A549 (cell line): ENCODE results near the gene SLC6A6. TPM values are rescaled to one million over a fixed set of nuclear protein-coding genes. Genes with fewer than 3 reads are reported as not detected.

ENCODE experiments used
- ATAC-seq, 2 experiments: fragments of 200-7000 bp in 1 of 2; fragments of >200 bp in 1 of 2; cut with Nextera tagmentation in 1 of 2; cut with Tn5 transposase in 1 of 2; 3 replicates each; pipeline versions ENCODE4 v1.8.0 to v1.9.1; 2018 to 2020; ENCODE audit warnings: mild to moderate bottlenecking in 1 of 2, moderate library complexity in 1 of 2
- CTCF ChIA-PET: fragments of 300-600 bp; sonication (Branson Sonifier 250); formaldehyde crosslinking; extraction: SDS; loops from one replicate; lab custom pipeline; 2021; ENCODE audit warnings: antibody characterized with exemption, inconsistent platforms; lab: Yijun Ruan, JAX
- POLR2A ChIA-PET: fragments of 350-600 bp; formaldehyde crosslinking; extraction: SDS; loops from one replicate; lab custom pipeline; 2021; ENCODE audit warnings: antibody characterized with exemption, inconsistent platforms; lab: Yijun Ruan, JAX
- DNase-seq, 2 experiments: peaks; one replicate each; pipeline versions ENCODE4 v3.0.0 to v3.0.0-alpha.2; 2011 to 2016; ENCODE audit warnings: low read depth in 1 of 2, low spot score in 1 of 2
- FAIRE-seq: peaks from 2 replicates; lab custom pipeline; 2011; peaks lifted over from hg19 to GRCh38; lab: Jason Lieb, UNC
- H3K27ac ChIP-seq, 2 experiments: fragments of >200 bp; sonication (Bioruptor Twin); formaldehyde crosslinking; 3 replicates each; pipeline ENCODE4 v1.5.1; 2016 to 2017
- H3K4me1 ChIP-seq: fragments of >200 bp; sonication (Bioruptor Twin); formaldehyde crosslinking; 3 replicates; pipeline ENCODE4 v1.6.1; 2016
- H3K4me2 ChIP-seq: fragments of >200 bp; sonication (Bioruptor Twin); formaldehyde crosslinking; 3 replicates; pipeline ENCODE4 v1.6.1; 2016
- H3K4me3 ChIP-seq: fragments of >200 bp; sonication (Bioruptor Twin); formaldehyde crosslinking; 3 replicates; pipeline ENCODE4 v1.5.1; 2016
- H3K9me3 ChIP-seq: fragments of >200 bp; sonication (Bioruptor Twin); formaldehyde crosslinking; 3 replicates; pipeline ENCODE4 v1.6.1; 2016
- BHLHE40 ChIP-seq: IDR thresholded peaks from 2 replicates; pipeline ENCODE4 v1.6.1; 2012; ENCODE audit warnings: low read depth, low read length, inconsistent platforms
- CBX2 ChIP-seq: fragments of 200-600 bp; sonication (generic); IDR thresholded peaks from 2 replicates; pipeline ENCODE4 v1.6.1; 2016; ENCODE audit warnings: low read depth, mild to moderate bottlenecking, borderline replicate concordance
- CBX8 ChIP-seq: fragments of 200-600 bp; sonication (generic); IDR thresholded peaks from 2 replicates; pipeline ENCODE4 v1.6.1; 2016
- EHF ChIP-seq: fragments of 250-450 bp; sonication (Bioruptor Pico); IDR thresholded peaks from 2 replicates; pipeline ENCODE4 v1.5.0; 2020; ENCODE audit warnings: mild to moderate bottlenecking
- ELK1 ChIP-seq: fragments of 150-350 bp; IDR thresholded peaks from 2 replicates; pipeline ENCODE4 v1.6.1; 2014; ENCODE audit warnings: low read depth, mild to moderate bottlenecking, low read length
- ESRRA ChIP-seq: fragments of 150-350 bp; IDR thresholded peaks from 2 replicates; pipeline ENCODE4 v1.6.1; 2014; ENCODE audit warnings: mild to moderate bottlenecking, low read length, borderline replicate concordance
- HOXB5 ChIP-seq: fragments of 250-450 bp; sonication (Bioruptor Pico); IDR thresholded peaks from 2 replicates; pipeline ENCODE4 v1.5.0; 2020; ENCODE audit warnings: mild to moderate bottlenecking, moderate library complexity
- JUN ChIP-seq, 2 experiments: fragments of >200 bp; sonication (Bioruptor Twin); formaldehyde crosslinking; IDR thresholded peaks; 2 replicates in 1 of 2; 3 replicates in 1 of 2; pipeline ENCODE4 v1.6.1; 2016 to 2017
- NPAS2 ChIP-seq: fragments of 250-450 bp; sonication (Bioruptor Pico); IDR thresholded peaks from 2 replicates; pipeline ENCODE4 v1.8.0; 2022; ENCODE audit warnings: mild to moderate bottlenecking, moderate library complexity, borderline replicate concordance
- RAD21 ChIP-seq, 2 experiments: fragments of >200 bp in 1 of 2; sonication (Bioruptor Twin) in 1 of 2; formaldehyde crosslinking in 1 of 2; IDR thresholded peaks in 1 of 2; conservative IDR thresholded peaks in 1 of 2; 2 replicates in 1 of 2; 3 replicates in 1 of 2; pipeline ENCODE4 v1.6.1; 2012 to 2018; ENCODE audit warnings: inconsistent platforms in 1 of 2
- REST ChIP-seq: fragments of 200-600 bp; sonication (generic); IDR thresholded peaks from 2 replicates; pipeline ENCODE4 v1.6.1; 2016; ENCODE audit warnings: antibody characterized with exemption, mild to moderate bottlenecking, moderate library complexity
- RFX5 ChIP-seq: fragments of 450-650 bp; IDR thresholded peaks from 2 replicates; pipeline ENCODE4 v1.7.1; 2014; ENCODE audit warnings: antibody characterized with exemption, mild to moderate bottlenecking, moderate library complexity
- RNF2 ChIP-seq: fragments of 200-600 bp; sonication (generic); IDR thresholded peaks from 2 replicates; pipeline ENCODE4 v1.6.1; 2016; ENCODE audit warnings: low read depth, mild to moderate bottlenecking, antibody characterized with exemption, moderate library complexity, borderline replicate concordance
- SMC3 ChIP-seq: fragments of >200 bp; sonication (Bioruptor Twin); formaldehyde crosslinking; IDR thresholded peaks from 3 replicates; pipeline ENCODE4 v1.6.1; 2018; ENCODE audit warnings: inconsistent platforms
- ZFP36 ChIP-seq: fragments of 450-650 bp; IDR thresholded peaks from 2 replicates; pipeline ENCODE4 v1.6.1; 2014; ENCODE audit warnings: borderline replicate concordance; ENCODE audit not compliant: partially characterized antibody
- ZNF302 ChIP-seq: fragments of 250-450 bp; sonication (Bioruptor Pico); IDR thresholded peaks from 2 replicates; pipeline ENCODE4 v1.9.0; 2021; ENCODE audit warnings: inconsistent platforms, mild to moderate bottlenecking, moderate library complexity
- WGBS: methylation state at CpG from one replicate; pipeline ENCODE4 v1.1.6; 2017; ENCODE audit errors: missing lambda C conversion rate; 5-methylcytosine and 5-hydroxymethylcytosine counted together
- polyA plus RNA-seq, 4 experiments: library from polyadenylated mRNA; depleted of rRNA in 3 of 4; stranded (reverse); fragments of >200 nt; fragmentation: RNase III in 1 of 4; extraction: RNeasy Plus Mini Kit Qiagen cat#74134 plus additional on column Dnase treatment in 1 of 4; gene quantifications; 2 replicates in 3 of 4; 3 replicates in 1 of 4; pipeline ENCODE4 v1.2.3, GENCODE V29; 2011 to 2017
- TF ChIP-seq, protein P1 (sequence below): IDR thresholded peaks from 2 replicates; pipeline ENCODE4 v1.6.1; 2012

SLC6A6 gene
- polyA plus RNA-seq, 2 of the 4 experiments (the other 2 are of a cell fraction): 73.3 to 73.8 TPM

DNA sequence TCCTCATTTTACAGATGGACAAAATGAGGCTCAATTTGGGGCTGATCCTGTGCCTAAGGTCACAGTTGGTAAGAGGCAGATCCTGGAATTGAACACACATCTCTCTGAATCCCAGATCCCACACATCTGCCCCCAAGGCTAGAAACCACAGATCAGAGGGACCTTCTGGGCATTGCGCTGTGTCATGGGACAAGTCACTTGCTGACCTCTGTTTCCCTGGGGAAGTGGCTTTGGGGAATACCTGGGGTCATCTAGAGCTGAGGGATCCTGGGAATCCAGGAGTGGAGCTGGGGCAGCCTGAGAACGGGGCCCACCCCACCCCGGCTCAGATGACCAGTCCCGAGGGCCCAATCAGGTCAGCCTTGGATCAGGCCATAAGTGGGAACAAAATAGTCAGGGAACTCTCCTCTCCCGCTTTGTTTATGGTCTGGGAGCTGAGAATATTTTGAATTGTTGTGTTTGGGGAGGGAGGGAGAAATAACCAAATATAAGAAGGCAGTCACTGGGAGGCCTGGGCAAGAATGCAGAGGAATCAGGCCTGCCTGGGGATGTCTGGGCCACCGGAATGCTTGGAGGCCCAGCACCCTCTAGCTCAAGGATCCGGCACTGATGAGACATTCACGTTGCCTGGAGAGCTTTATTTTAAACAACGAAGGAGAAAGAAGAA is 8.8 kb upstream of the SLC6A6 start:
- H3K27ac ChIP-seq: peak overlapping the region; percentile 6 to 56; a peak in 3 of 6 replicates
- no peak overlapping the region for H3K4me2 ChIP-seq
- POLR2A ChIA-PET: no interaction called here
- 79% methylated on average over 9 of the region's 9 CpGs for WGBS
- ATAC-seq (no peak), DNase-seq (no peak), FAIRE-seq (no peak)
- no peaks in the 10 kb centered on the region for H3K9me3 ChIP-seq
- no peak overlapping the region for H3K4me3 ChIP-seq
- no peak for TF ChIP-seq EHF (CRISPR knock-in tag)
- no peak for TF ChIP-seq ZFP36
- TF ChIP-seq ELK1: no peak
- no peak for TF ChIP-seq CBX2
- no peak for TF ChIP-seq BHLHE40
- no peak for TF ChIP-seq RFX5
- peaks cover 14% of the 10 kb centered on the region for H3K4me1 ChIP-seq
- CTCF ChIA-PET: interaction anchor here (0.5 to 1.9 kb wide), 6 partner anchors 9 to 190 kb away, joined by 3 to 9 read pairs (median 3); no protein-coding TSS in a partner anchor

GRCh38 chr3:14396031-14396692 is 6.2 kb upstream of the SLC6A6 start:
- FAIRE-seq (no peak), DNase-seq (no peak), ATAC-seq (no peak)
- no peaks in the 10 kb centered on the region for H3K9me3 ChIP-seq
- H3K27ac ChIP-seq: peak overlapping the region in 1 of 2 experiments; percentile 6; a peak in 1 of 6 replicates
- ChIA-PET POLR2A (no interaction called here), CTCF (interaction anchor here (1.0 kb wide), 1 partner anchor 66 kb away, joined by 3 read pairs; no protein-coding TSS in a partner anchor)
- no peak overlapping the region for H3K4me3 ChIP-seq
- H3K4me1 ChIP-seq: peaks cover 7% of the 10 kb centered on the region
- no peak overlapping the region for H3K4me2 ChIP-seq
- 93% methylated on average over 5 of the region's 5 CpGs for WGBS
- TF ChIP-seq, protein P1, sequence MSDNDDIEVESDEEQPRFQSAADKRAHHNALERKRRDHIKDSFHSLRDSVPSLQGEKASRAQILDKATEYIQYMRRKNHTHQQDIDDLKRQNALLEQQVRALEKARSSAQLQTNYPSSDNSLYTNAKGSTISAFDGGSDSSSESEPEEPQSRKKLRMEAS: no peak
- TF ChIP-seq RNF2: no peak
- TF ChIP-seq ZNF302: no peak
- no peak for TF ChIP-seq SMC3
- no peak for TF ChIP-seq JUN (IDR thresholded peaks at IDR 0.05)
- no peak for TF ChIP-seq HOXB5 (CRISPR knock-in tag)
- no peak for TF ChIP-seq ESRRA
- no peak for TF ChIP-seq REST
- no peak for TF ChIP-seq NPAS2 (CRISPR knock-in tag)
- TF ChIP-seq CBX8: no peak
- TF ChIP-seq ZFP36: no peak
- TF ChIP-seq RAD21 (conservative IDR thresholded peaks at IDR 0.05 in 1 of 2, IDR thresholded peaks at IDR 0.05 in 1 of 2): no peak
